Fibroblast of lung (primary cell): Measurements from ENCODE around the gene ATXN7L3.

Source experiments
- CTCF ChIP-seq, 2 donors: IDR thresholded peaks in 1 of 2; conservative IDR thresholded peaks in 1 of 2; 1 replicate in 1 of 2; 2 replicates in 1 of 2; pipeline ENCODE4 v1.5.1; 2011 to 2012; ENCODE audit warnings: low read length in 2 of 2, control low read depth in 1 of 2, inconsistent platforms in 1 of 2, low read depth in 1 of 2, mild to moderate bottlenecking in 1 of 2
- EZH2 ChIP-seq: IDR thresholded peaks from 2 replicates; pipeline ENCODE4 v1.5.1; 2012; ENCODE audit warnings: low read length, control low read depth, mild to moderate bottlenecking; ENCODE audit errors: missing control alignments

- TF ChIP-seq CTCF (conservative IDR thresholded peaks at IDR 0.05 in 1 of 2, IDR thresholded peaks at IDR 0.05 in 1 of 2; ENCODE audit: low read depth in 1 of 2, low read length in 2 of 2) (no peak), EZH2 (no peak)
These were observed 53.0 kb downstream of the ATXN7L3 start for GRCh38 chr17:44146375-44147346.
